ENCODE results near the gene AAK1. TPM values are rescaled to one million over a fixed set of nuclear protein-coding genes. Genes with fewer than 3 reads are reported as not detected.

Gene AAK1
- total RNA-seq, 3 donors from 2014 or later (not counting 1 experiment from before 2014, with no cell fraction given) = 174 to 249 (median 204) TPM

GRCh38 chr2:69617744-69618143, 25.8 kb downstream of the AAK1 start:
- Histone ChIP-seq H3K9me3 (ENCODE audit: control insufficient read depth, insufficient read depth, low read length) (no peaks in the 10 kb centered on the region), H3K4me3 (ENCODE audit: low read length) (no peak overlapping the region), H3K27me3 (ENCODE audit: control insufficient read depth, insufficient read depth, low read length) (no peaks in the 10 kb centered on the region), H3K27ac (ENCODE audit: low read length) (no peak overlapping the region), H3K36me3 (ENCODE audit: control insufficient read depth, insufficient read depth, low read length) (no peaks in the 10 kb centered on the region), H3K4me1 (ENCODE audit: control insufficient read depth, insufficient read depth, low read length) (peaks cover 75% of the 10 kb centered on the region)
- DNase-seq (no peak), ATAC-seq (no peak)
- peaks cover 0 to under 1% of the 10 kb centered on the region in 2 donors for H3K4me1 Mint-ChIP-seq
- no peaks in the 10 kb centered on the region for H3K27me3 Mint-ChIP-seq (ENCODE audit: low read depth in 2 of 2)
- no peak for TF ChIP-seq CTCF (IDR thresholded peaks at IDR 0.05)
- H3K27ac Mint-ChIP-seq = no peak overlapping the region
- 71% methylated on average over 1 of the region's 1 CpG for WGBS (ENCODE audit: insufficient coverage)
- intact Hi-C loops (cut with micrococcal nuclease) = loop anchor here (2.0 kb wide), 1 partner anchor 17 kb away; no protein-coding TSS in a partner anchor
- no peaks in the 10 kb centered on the region for H3K36me3 Mint-ChIP-seq
- no peaks in the 10 kb centered on the region for H3K9me3 Mint-ChIP-seq
- H3K4me3 Mint-ChIP-seq = no peak overlapping the region

GRCh38 chr2:69616755-69617154, 26.8 kb downstream of the AAK1 start:
- intact Hi-C loops (cut with micrococcal nuclease) = loop anchor here (1.0 to 2.0 kb wide), 3 partner anchors 12 to 28 kb away; no protein-coding TSS in a partner anchor
- no peaks in the 10 kb centered on the region for H3K27me3 ChIP-seq (ENCODE audit: control insufficient read depth, insufficient read depth, low read length)

DNA sequence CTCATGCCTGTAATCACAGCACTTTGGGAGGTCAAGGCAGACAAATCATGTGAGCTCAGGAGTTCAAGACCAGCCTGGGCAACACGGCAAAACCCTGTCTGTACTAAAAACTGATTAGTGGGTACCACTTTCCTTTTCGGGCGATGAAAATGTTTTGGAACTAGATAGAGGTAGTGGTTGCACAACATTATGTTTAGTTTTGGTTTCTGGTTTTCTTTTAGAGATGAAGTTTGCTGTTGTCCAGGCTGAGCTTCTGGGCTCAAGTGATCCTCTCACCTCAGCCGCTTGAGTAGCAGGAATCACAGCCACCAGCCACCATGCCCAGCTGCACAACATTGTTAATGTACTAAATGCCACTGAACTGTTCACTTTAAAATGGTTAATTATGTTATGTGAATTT, 27.6 kb downstream of the AAK1 start:
- H3K27ac ChIP-seq (ENCODE audit: low read length) = peak overlapping the region; percentile 60
- no peak overlapping the region for H3K4me3 ChIP-seq (ENCODE audit: low read length)
- H3K4me1 Mint-ChIP-seq = peaks cover 0 to 11% of the 10 kb centered on the region in 2 donors
- no peaks in the 10 kb centered on the region for H3K9me3 ChIP-seq (ENCODE audit: control insufficient read depth, insufficient read depth, low read length)
- peak; percentile 42 to 68 (median 63) for ATAC-seq
- DNase-seq = no peak
- peak overlapping the region; percentile 61 for H3K4me3 Mint-ChIP-seq
- no peaks in the 10 kb centered on the region for H3K27me3 Mint-ChIP-seq (ENCODE audit: low read depth in 2 of 2)
- WGBS (ENCODE audit: insufficient coverage) = 22% methylated on average over 4 of the region's 4 CpGs
- no peaks in the 10 kb centered on the region for H3K36me3 ChIP-seq (ENCODE audit: control insufficient read depth, insufficient read depth, low read length)
- intact Hi-C loops (cut with micrococcal nuclease) = loop anchor here (1.0 to 2.0 kb wide), 3 partner anchors 12 to 28 kb away; no protein-coding TSS in a partner anchor
- H3K27ac Mint-ChIP-seq = no peak overlapping the region
- H3K27me3 ChIP-seq (ENCODE audit: control insufficient read depth, insufficient read depth, low read length) = no peaks in the 10 kb centered on the region
- H3K4me1 ChIP-seq (ENCODE audit: control insufficient read depth, insufficient read depth, low read length) = peaks cover 64% of the 10 kb centered on the region
- H3K9me3 Mint-ChIP-seq = no peaks in the 10 kb centered on the region
- no peak for TF ChIP-seq CTCF (IDR thresholded peaks at IDR 0.05)
- no peaks in the 10 kb centered on the region for H3K36me3 Mint-ChIP-seq

More at GRCh38 chr2:69616755-69617154, 26.8 kb downstream of the AAK1 start:
- Mint-ChIP-seq H3K27me3 (ENCODE audit: low read depth in 2 of 2) (no peaks in the 10 kb centered on the region), H3K4me1 (peaks cover 0 to 3% of the 10 kb centered on the region in 2 donors), H3K9me3 (no peaks in the 10 kb centered on the region), H3K36me3 (no peaks in the 10 kb centered on the region), H3K27ac (no peak overlapping the region), H3K4me3 (peak overlapping the region; percentile 43)
- Histone ChIP-seq H3K36me3 (ENCODE audit: control insufficient read depth, insufficient read depth, low read length) (no peaks in the 10 kb centered on the region), H3K4me1 (ENCODE audit: control insufficient read depth, insufficient read depth, low read length) (peaks cover 72% of the 10 kb centered on the region), H3K27ac (ENCODE audit: low read length) (peak overlapping the region; percentile 60), H3K4me3 (ENCODE audit: low read length) (no peak overlapping the region), H3K9me3 (ENCODE audit: control insufficient read depth, insufficient read depth, low read length) (no peaks in the 10 kb centered on the region)
- ATAC-seq (peak in 2 of 3 donors; percentile 42 to 60), DNase-seq (peak; percentile 35 to 52)
- TF ChIP-seq CTCF (IDR thresholded peaks at IDR 0.05) = no peak
- WGBS (ENCODE audit: insufficient coverage) = 0% methylated on average over 1 of the region's 1 CpG

- H3K27me3 ChIP-seq (ENCODE audit: control insufficient read depth, insufficient read depth, low read length) = no peaks in the 10 kb centered on the region
- no peak for DNase-seq
- H3K4me3 ChIP-seq (ENCODE audit: low read length) = no peak overlapping the region
- Mint-ChIP-seq H3K4me3 (peak overlapping the region; percentile 61), H3K9me3 (no peaks in the 10 kb centered on the region), H3K36me3 (no peaks in the 10 kb centered on the region), H3K4me1 (peaks cover 0 to 14% of the 10 kb centered on the region in 2 donors), H3K27ac (no peak overlapping the region), H3K27me3 (ENCODE audit: low read depth in 2 of 2) (no peaks in the 10 kb centered on the region)
- intact Hi-C loops (cut with micrococcal nuclease) = no loop called here
- H3K27ac ChIP-seq (ENCODE audit: low read length) = peak overlapping the region; percentile 60
- 92% methylated on average over 7 of the region's 7 CpGs for WGBS (ENCODE audit: insufficient coverage)
- H3K4me1 ChIP-seq (ENCODE audit: control insufficient read depth, insufficient read depth, low read length) = peaks cover 56% of the 10 kb centered on the region
- H3K9me3 ChIP-seq (ENCODE audit: control insufficient read depth, insufficient read depth, low read length) = no peaks in the 10 kb centered on the region
- no peak for TF ChIP-seq CTCF (IDR thresholded peaks at IDR 0.05)
- ATAC-seq = no peak
- H3K36me3 ChIP-seq (ENCODE audit: control insufficient read depth, insufficient read depth, low read length) = no peaks in the 10 kb centered on the region
Observed at GRCh38 chr2:69615078-69615625, 28.4 kb downstream of the AAK1 start.

Data from natural killer cell (primary cell).